Measurements from ENCODE around the gene THBD. TPM values are rescaled to one million over a fixed set of nuclear protein-coding genes. Genes with fewer than 3 reads are reported as not detected.

The THBD gene
- total RNA-seq, 1 donor from 2014 or later = 18.9 TPM

DNA sequence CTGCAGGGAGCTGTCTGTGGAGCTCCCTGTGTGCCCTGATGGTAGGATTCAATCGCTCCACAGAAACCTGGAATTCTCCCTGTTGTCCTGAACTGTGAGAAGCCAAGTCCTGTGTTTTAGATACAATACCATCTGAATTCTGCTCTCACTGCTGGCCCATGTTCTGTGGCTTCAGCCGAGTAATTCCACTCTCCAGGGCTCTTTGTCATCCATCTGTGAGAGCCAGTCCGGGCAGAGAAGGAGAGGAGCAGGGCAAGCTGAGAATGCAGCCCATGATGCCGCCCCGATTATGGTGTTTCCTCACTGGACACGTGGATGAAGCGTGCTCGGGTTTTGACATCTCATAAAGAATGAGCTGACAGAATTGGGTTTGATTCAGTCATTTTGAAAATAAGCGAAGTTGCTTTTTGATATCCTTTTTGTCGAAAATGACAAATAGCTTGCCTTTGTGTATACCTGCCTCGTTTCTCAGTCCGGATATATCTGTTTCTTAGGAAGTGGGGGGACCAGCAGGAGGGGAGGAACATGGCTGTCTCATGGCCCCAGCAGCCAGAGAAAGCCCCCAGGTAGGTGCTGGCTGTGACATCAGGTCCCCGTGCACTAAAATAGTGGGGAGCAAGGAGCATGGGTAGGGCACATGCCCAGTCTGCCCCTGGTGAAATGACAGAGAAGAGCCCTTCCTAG lies 44.9 kb upstream of the THBD start:
- TF ChIP-seq CTCF (conservative IDR thresholded peaks at IDR 0.05; ENCODE audit: low read depth, low read length) = no peak
- no peak overlapping the region for H3K4me3 ChIP-seq (ENCODE audit: low read depth, low read length)
- DNase-seq (ENCODE audit: low read depth) = no peak

- DNase-seq (ENCODE audit: low read depth) = no peak
- TF ChIP-seq CTCF (conservative IDR thresholded peaks at IDR 0.05; ENCODE audit: low read depth, low read length) = no peak
- H3K4me3 ChIP-seq (ENCODE audit: low read depth, low read length) = no peak overlapping the region
Observed at GRCh38 chr20:23093613-23094012, 44.1 kb upstream of the THBD start.

GRCh38 chr20:23092861-23093495 lies 43.5 kb upstream of the THBD start:
- no peak for TF ChIP-seq CTCF (conservative IDR thresholded peaks at IDR 0.05; ENCODE audit: low read depth, low read length)
- no peak overlapping the region for H3K4me3 ChIP-seq (ENCODE audit: low read depth, low read length)
- DNase-seq (ENCODE audit: low read depth) = no peak

DNA sequence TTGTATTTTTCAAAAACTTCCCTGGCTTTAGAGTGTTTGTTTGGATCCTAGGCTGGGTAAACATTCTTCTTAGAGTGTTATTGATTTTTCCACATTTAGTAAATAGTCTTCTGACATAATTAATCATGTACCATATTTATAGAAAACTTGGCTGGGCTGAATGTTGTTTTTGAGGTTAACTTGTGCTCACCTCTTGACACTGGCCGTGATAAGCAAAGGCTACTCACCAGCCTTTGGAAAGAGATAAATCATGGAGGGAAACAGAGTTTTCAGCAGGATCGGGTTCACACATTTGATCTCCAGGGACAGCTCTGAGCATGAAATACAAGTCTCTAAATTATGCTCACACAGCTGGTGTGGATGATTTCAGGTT lies 42.9 kb upstream of the THBD start:
- TF ChIP-seq CTCF (conservative IDR thresholded peaks at IDR 0.05; ENCODE audit: low read depth, low read length) = no peak
- DNase-seq (ENCODE audit: low read depth) = no peak

DNA sequence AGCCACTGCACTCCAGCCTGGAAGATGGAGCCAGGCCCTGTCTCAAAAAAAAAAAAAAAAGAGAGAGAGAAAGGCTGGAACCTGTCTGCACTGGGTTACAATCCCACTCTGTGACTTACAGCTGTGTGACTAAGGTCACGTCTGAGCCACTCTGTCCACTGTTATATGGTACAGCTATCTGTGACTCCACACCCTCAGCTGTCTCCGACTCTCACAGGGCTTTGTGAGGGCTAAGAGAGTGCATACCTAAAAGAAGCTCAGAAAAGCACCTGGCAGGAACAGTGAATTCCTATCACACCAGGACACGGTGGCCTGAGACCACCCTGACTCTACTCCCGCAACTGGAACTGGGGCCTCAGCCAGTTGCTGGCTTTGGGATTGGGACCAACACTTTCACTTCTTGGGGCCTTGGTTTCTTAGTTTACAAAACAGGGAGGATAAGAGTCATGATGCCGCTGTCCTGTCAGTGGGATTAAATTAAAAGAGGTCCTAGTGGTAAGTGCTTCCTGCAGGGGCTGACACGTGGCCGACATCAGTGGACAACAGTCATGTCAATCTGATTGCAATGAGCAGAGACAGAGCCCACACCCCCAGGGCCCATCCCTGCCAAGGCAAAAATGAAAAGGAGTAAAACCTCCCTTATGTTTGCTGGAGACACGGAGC lies 42.4 kb upstream of the THBD start:
- no peak for TF ChIP-seq CTCF (conservative IDR thresholded peaks at IDR 0.05; ENCODE audit: low read depth, low read length)
- DNase-seq (ENCODE audit: low read depth) = no peak
- no peak overlapping the region for H3K4me3 ChIP-seq (ENCODE audit: low read depth, low read length)

More for the DNA sequence above, 42.9 kb upstream of the THBD start:
- no peak overlapping the region for H3K4me3 ChIP-seq (ENCODE audit: low read depth, low read length)

DNA sequence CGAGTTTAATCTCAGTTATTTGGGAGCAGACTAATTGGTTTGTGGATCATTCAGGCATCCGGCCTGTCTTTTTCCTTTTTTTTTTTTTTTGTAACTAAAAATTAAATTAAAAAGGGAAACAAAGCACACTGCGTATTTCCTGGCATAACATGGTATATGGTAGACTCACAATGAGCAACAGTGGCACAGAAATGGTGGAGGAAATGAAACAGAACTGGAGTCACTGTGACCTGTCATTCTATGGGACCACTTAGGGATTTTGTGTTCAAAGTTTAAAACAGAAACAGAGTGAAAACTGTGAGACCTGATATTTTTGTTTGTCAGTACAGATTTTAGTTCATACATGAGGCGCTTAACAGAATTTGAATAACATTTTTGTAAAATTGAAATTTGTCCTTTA lies 41.4 kb upstream of the THBD start:
- no peak for TF ChIP-seq CTCF (conservative IDR thresholded peaks at IDR 0.05; ENCODE audit: low read depth, low read length)
- no peak overlapping the region for H3K4me3 ChIP-seq (ENCODE audit: low read depth, low read length)
- DNase-seq (ENCODE audit: low read depth) = no peak

Data from epithelial cell of proximal tubule (primary cell).